Hepatocyte (in vitro differentiated cells): ENCODE measurements around the gene TBCK. TPM values are rescaled to one million over a fixed set of nuclear protein-coding genes. Genes with fewer than 3 reads are reported as not detected.

Source experiments
- DNase-seq: peaks from one replicate; pipeline ENCODE4 v3.0.0-alpha.2; 2016; ENCODE audit warnings: low spot score
- H2AFZ ChIP-seq: fragments of 200-600 bp; sonication (generic); 2 replicates; pipeline ENCODE4 v1.6.0; 2016; ENCODE audit warnings: antibody characterized with exemption, mild to moderate bottlenecking
- H3K27ac ChIP-seq: fragments of 200-600 bp; sonication (generic); 2 replicates; pipeline ENCODE4 v1.5.1; 2016; ENCODE audit warnings: mild to moderate bottlenecking
- H3K27me3 ChIP-seq: fragments of 200-600 bp; sonication (generic); 2 replicates; pipeline ENCODE4 v1.6.1; 2016
- H3K36me3 ChIP-seq: fragments of 200-600 bp; sonication (generic); replicated peaks from 2 replicates; pipeline ENCODE4 v1.5.1; 2016; ENCODE audit warnings: low read depth; ENCODE audit not compliant: insufficient read depth
- H3K4me1 ChIP-seq: fragments of 200-600 bp; sonication (generic); 2 replicates; pipeline ENCODE4 v1.5.1; 2016; ENCODE audit warnings: mild to moderate bottlenecking, moderate library complexity; ENCODE audit not compliant: insufficient read depth
- H3K4me2 ChIP-seq: fragments of 200-600 bp; sonication (generic); 2 replicates; pipeline ENCODE4 v1.6.0; 2016
- H3K4me3 ChIP-seq: fragments of 200-600 bp; sonication (generic); 2 replicates; pipeline ENCODE4 v1.5.1; 2016; ENCODE audit warnings: mild to moderate bottlenecking
- H3K79me2 ChIP-seq: fragments of 200-600 bp; sonication (generic); 2 replicates; pipeline ENCODE4 v1.6.0; 2017; ENCODE audit warnings: mild to moderate bottlenecking
- H3K9me2 ChIP-seq: fragments of 200-600 bp; sonication (generic); replicated peaks from 2 replicates; pipeline ENCODE4 v1.6.0; 2017; ENCODE audit warnings: mild to moderate bottlenecking; ENCODE audit not compliant: insufficient read depth
- H3K9me3 ChIP-seq: fragments of 200-600 bp; sonication (generic); 2 replicates; pipeline ENCODE4 v1.5.1; 2016; ENCODE audit warnings: low read depth, mild to moderate bottlenecking
- H4K20me1 ChIP-seq: fragments of 200-600 bp; sonication (generic); 2 replicates; pipeline ENCODE4 v1.6.0; 2016; ENCODE audit warnings: mild to moderate bottlenecking; ENCODE audit not compliant: insufficient read depth, poor library complexity, severe bottlenecking
- CTCF ChIP-seq: fragments of 200-600 bp; sonication (generic); IDR thresholded peaks from 2 replicates; pipeline ENCODE4 v1.5.1; 2016; ENCODE audit warnings: antibody characterized with exemption, mild to moderate bottlenecking; ENCODE audit not compliant: poor library complexity
- EZH2 ChIP-seq: fragments of 200-600 bp; sonication (generic); IDR thresholded peaks from 2 replicates; pipeline ENCODE4 v1.6.1; 2016; ENCODE audit warnings: antibody characterized with exemption, mild to moderate bottlenecking, borderline replicate concordance
- EZH2phosphoT487 ChIP-seq: fragments of 200-600 bp; sonication (generic); IDR thresholded peaks from one replicate; pipeline ENCODE4 v1.6.1; 2018; ENCODE audit warnings: antibody characterized with exemption, mild to moderate bottlenecking, low read depth, moderate library complexity; ENCODE audit not compliant: unreplicated experiment, severe bottlenecking
- whole genome bisulfite sequencing: methylation state at CpG from one replicate; pipeline ENCODE4 v1.1.6; 2016; ENCODE audit warnings: low lambda C conversion rate; ENCODE audit errors: missing lambda C conversion rate; 5-methylcytosine and 5-hydroxymethylcytosine counted together
- polyA plus RNA-seq: library from polyadenylated mRNA; unstranded; fragments of >200 nt; fragmentation: Nextera tagmentation; extraction: Ambion mirVana; gene quantifications from 2 replicates; pipeline ENCODE4 v1.2.1, GENCODE V29; 2016
- total RNA-seq: library from RNA; depleted of rRNA; stranded (reverse); fragments of >200 nt; gene quantifications from 2 replicates; pipeline ENCODE4 v1.2.3, GENCODE V29; 2014

TBCK gene
- total and polyA plus RNA-seq, 2 experiments from 2014 or later: 19.8 to 49.7 TPM

- WGBS: 92% methylated on average over 2 of the region's 2 CpGs
- no peak for DNase-seq
- Histone ChIP-seq H3K9me3 (no peaks in the 10 kb centered on the region), H3K4me1 (peaks cover 18% of the 10 kb centered on the region), H3K4me2 (no peak overlapping the region), H3K27me3 (no peaks in the 10 kb centered on the region), H3K4me3 (no peak overlapping the region), H4K20me1 (no peaks in the 10 kb centered on the region), H3K9me2 (no peaks in the 10 kb centered on the region), H3K36me3 (no peaks in the 10 kb centered on the region), H3K27ac (no peak overlapping the region), H2AFZ (no peak overlapping the region), H3K79me2 (no peaks in the 10 kb centered on the region)
- TF ChIP-seq EZH2: no peak
- TF ChIP-seq EZH2phosphoT487: no peak
- no peak for TF ChIP-seq CTCF
Observed at GRCh38 chr4:106038908-106039307, 277.1 kb downstream of the TBCK start.

GRCh38 chr4:106038012-106038411, 278.0 kb downstream of the TBCK start:
- H3K9me3 ChIP-seq: no peaks in the 10 kb centered on the region
- H2AFZ ChIP-seq: peak overlapping the region; percentile 11
- no peaks in the 10 kb centered on the region for H3K27me3 ChIP-seq
- no peak overlapping the region for H3K4me2 ChIP-seq
- no peaks in the 10 kb centered on the region for H3K36me3 ChIP-seq
- no peaks in the 10 kb centered on the region for H4K20me1 ChIP-seq
- 24% methylated on average over 2 of the region's 2 CpGs for WGBS
- no peak for DNase-seq
- no peak for TF ChIP-seq CTCF
- no peak for TF ChIP-seq EZH2phosphoT487
- no peak for TF ChIP-seq EZH2
- H3K9me2 ChIP-seq: no peaks in the 10 kb centered on the region
- H3K4me1 ChIP-seq: peaks cover 22% of the 10 kb centered on the region
- H3K27ac ChIP-seq: no peak overlapping the region
- H3K4me3 ChIP-seq: no peak overlapping the region
- no peaks in the 10 kb centered on the region for H3K79me2 ChIP-seq

GRCh38 chr4:106036848-106037247, 279.2 kb downstream of the TBCK start:
- no peaks in the 10 kb centered on the region for H3K79me2 ChIP-seq
- H3K27ac ChIP-seq: no peak overlapping the region
- H3K9me2 ChIP-seq: no peaks in the 10 kb centered on the region
- H3K4me2 ChIP-seq: no peak overlapping the region
- no peak for TF ChIP-seq CTCF
- TF ChIP-seq EZH2phosphoT487: no peak
- no peak for TF ChIP-seq EZH2
- H3K36me3 ChIP-seq: no peaks in the 10 kb centered on the region
- WGBS: 19% methylated on average over 2 of the region's 2 CpGs
- no peak overlapping the region for H2AFZ ChIP-seq
- H4K20me1 ChIP-seq: no peaks in the 10 kb centered on the region
- H3K9me3 ChIP-seq: no peaks in the 10 kb centered on the region
- H3K27me3 ChIP-seq: no peaks in the 10 kb centered on the region
- DNase-seq: no peak
- peaks cover 22% of the 10 kb centered on the region for H3K4me1 ChIP-seq
- H3K4me3 ChIP-seq: no peak overlapping the region

GRCh38 chr4:106036334-106036733, 279.7 kb downstream of the TBCK start:
- no peak for DNase-seq
- WGBS: 86% methylated on average over 3 of the region's 3 CpGs

More at GRCh38 chr4:106036334-106036733, 279.7 kb downstream of the TBCK start:
- H3K9me2 ChIP-seq: no peaks in the 10 kb centered on the region
- no peak overlapping the region for H3K27ac ChIP-seq
- H2AFZ ChIP-seq: no peak overlapping the region
- no peaks in the 10 kb centered on the region for H3K9me3 ChIP-seq
- no peaks in the 10 kb centered on the region for H3K36me3 ChIP-seq
- H4K20me1 ChIP-seq: no peaks in the 10 kb centered on the region
- H3K79me2 ChIP-seq: no peaks in the 10 kb centered on the region
- no peaks in the 10 kb centered on the region for H3K27me3 ChIP-seq
- TF ChIP-seq CTCF: no peak
- TF ChIP-seq EZH2: no peak
- no peak for TF ChIP-seq EZH2phosphoT487
- peaks cover 22% of the 10 kb centered on the region for H3K4me1 ChIP-seq
- H3K4me2 ChIP-seq: no peak overlapping the region
- no peak overlapping the region for H3K4me3 ChIP-seq
